H1 (cell line): Measurements from ENCODE around the gene CDC5L.

Experiments used
- ATF2 ChIP-seq: IDR thresholded peaks from 2 replicates; pipeline ENCODE4 v1.6.1; 2012; ENCODE audit warnings: low read length, inconsistent platforms
- CREB1 ChIP-seq: IDR thresholded peaks from 2 replicates; pipeline ENCODE4 v1.6.1; 2012; ENCODE audit warnings: inconsistent platforms
- CTCF ChIP-seq, 3 experiments: IDR thresholded peaks; 1 replicate in 2 of 3; 2 replicates in 1 of 3; pipeline versions ENCODE4 v1.5.1 to v1.6.1; 2011; ENCODE audit warnings: low read length in 3 of 3, mild to moderate bottlenecking in 3 of 3, inconsistent platforms in 2 of 3, low read depth in 1 of 3, moderate library complexity in 1 of 3; ENCODE audit not compliant: insufficient read depth in 1 of 3; ENCODE audit errors: control extremely low read depth in 1 of 3
- EGR1 ChIP-seq: IDR thresholded peaks from 2 replicates; pipeline ENCODE4 v1.6.1; 2011; ENCODE audit warnings: low read depth, low read length, borderline replicate concordance
- POLR2A ChIP-seq, 2 experiments: IDR thresholded peaks; 1 replicate in 1 of 2; 2 replicates in 1 of 2; pipeline ENCODE4 v1.6.1; 2011; ENCODE audit warnings: low read depth in 2 of 2, low read length in 2 of 2, mild to moderate bottlenecking in 2 of 2; ENCODE audit errors: control extremely low read depth in 1 of 2
- RXRA ChIP-seq: IDR thresholded peaks from 2 replicates; pipeline ENCODE4 v1.6.1; 2011; ENCODE audit warnings: low read depth, mild to moderate bottlenecking, low read length, moderate library complexity; ENCODE audit not compliant: insufficient read depth
- SP1 ChIP-seq: IDR thresholded peaks from 2 replicates; pipeline ENCODE4 v1.6.1; 2011; ENCODE audit warnings: low read depth, low read length
- SP2 ChIP-seq: IDR thresholded peaks from 2 replicates; pipeline ENCODE4 v1.6.1; 2012; ENCODE audit warnings: mild to moderate bottlenecking, low read length, inconsistent platforms
- SP4 ChIP-seq: IDR thresholded peaks from 2 replicates; pipeline ENCODE4 v1.6.1; 2012; ENCODE audit warnings: low read length, inconsistent platforms
- TAF1 ChIP-seq: IDR thresholded peaks from 2 replicates; pipeline ENCODE4 v1.6.1; 2011; ENCODE audit warnings: mild to moderate bottlenecking, low read depth, low read length
- TEAD4 ChIP-seq: IDR thresholded peaks from 2 replicates; pipeline ENCODE4 v1.6.1; 2012; ENCODE audit warnings: low read depth, low read length, inconsistent platforms, mixed read lengths
- USF2 ChIP-seq: IDR thresholded peaks from 2 replicates; pipeline ENCODE4 v1.6.1; 2011; ENCODE audit warnings: low read length, improper control_type of control experiment
- YY1 ChIP-seq: IDR thresholded peaks from 2 replicates; pipeline ENCODE4 v1.6.1; 2011; ENCODE audit warnings: low read depth, mild to moderate bottlenecking, low read length

DNA sequence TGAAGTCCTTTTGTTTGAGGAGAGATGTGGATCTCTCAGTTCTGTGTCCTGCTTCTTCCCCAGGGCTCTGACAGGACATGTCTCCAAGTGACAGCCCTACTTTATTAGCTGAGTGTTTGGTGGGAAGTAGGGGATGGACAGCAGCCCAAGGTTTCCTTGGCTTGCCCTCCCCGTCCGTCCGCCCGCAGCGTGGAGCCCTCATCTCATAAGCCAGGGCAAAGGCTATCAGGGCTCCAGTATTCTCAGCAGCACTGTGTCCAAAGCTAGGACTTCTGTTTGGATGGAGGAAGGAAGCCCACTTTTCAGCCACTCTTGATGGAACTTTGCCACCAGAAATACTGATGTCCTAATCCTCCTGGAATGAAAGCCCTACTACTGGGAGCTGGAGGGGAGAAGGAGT, 13.6 kb downstream of the CDC5L start:
- TF ChIP-seq RXRA, result no peak
- TF ChIP-seq CTCF (IDR thresholded peaks at IDR 0.05; ENCODE audit: control extremely low read depth in 1 of 3, insufficient read depth in 1 of 3, low read depth in 1 of 3, low read length in 3 of 3), result no peak
- no peak for TF ChIP-seq TAF1
- TF ChIP-seq SP1, result no peak
- TF ChIP-seq TEAD4, result no peak
- TF ChIP-seq YY1, result no peak
- no peak for TF ChIP-seq SP4
- TF ChIP-seq CREB1, result no peak
- no peak for TF ChIP-seq POLR2A (IDR thresholded peaks at IDR 0.05; ENCODE audit: control extremely low read depth in 1 of 2, low read depth in 2 of 2, low read length in 2 of 2)
- no peak for TF ChIP-seq USF2
- no peak for TF ChIP-seq SP2
- TF ChIP-seq EGR1, result no peak
- no peak for TF ChIP-seq ATF2
